GM18511 (cell line): ENCODE measurements around the gene TMEM35B.
"Not testable (repeated sequence)": the region's sequence is repeated elsewhere in the genome, so short reads cannot be mapped to it uniquely, and the experiment has no call there.

ENCODE experiments used
- ATAC-seq: cut with Tn5 transposase; IDR thresholded peaks from one replicate; pipeline ENCODE4 v1.9.1; 2021; ENCODE audit warnings: mild to moderate bottlenecking, moderate library complexity; ENCODE audit not compliant: unreplicated experiment

TMEM35B gene

GRCh38 chr1:34984793-34985608 lies at the start of gene TMEM35B:
TMEM35B (minus strand) TSS chr1:34985347; CDS start chr1:34985305, 42 bp downstream.
- ATAC-seq, result peak; percentile 79

GRCh38 chr1:35033346-35033745 lies 48.2 kb upstream of the TMEM35B start:
- no peak for ATAC-seq

DNA sequence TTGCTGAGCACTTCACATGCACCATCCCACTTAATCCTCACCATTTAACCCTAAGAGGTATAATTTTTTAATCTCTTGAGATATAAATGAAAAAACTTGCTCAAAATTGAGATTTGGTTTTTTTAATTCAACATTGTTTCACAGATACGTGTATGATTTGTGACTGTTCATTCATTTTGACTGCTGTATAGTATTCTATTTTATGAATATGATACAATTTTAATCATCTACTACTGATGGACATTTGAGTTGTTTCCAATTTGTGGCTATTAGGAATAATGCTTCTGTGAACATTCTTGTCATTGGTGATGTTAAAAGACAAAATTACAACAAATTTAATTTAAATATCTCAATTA lies 47.2 kb upstream of the TMEM35B start:
- ATAC-seq, result no peak

GRCh38 chr1:35030756-35031446 lies 45.8 kb upstream of the TMEM35B start:
- peak; percentile 40 for ATAC-seq

- ATAC-seq, result no peak
These were observed 45.2 kb upstream of the TMEM35B start for GRCh38 chr1:35030338-35030737.

GRCh38 chr1:35029761-35030160 lies 44.6 kb upstream of the TMEM35B start:
- ATAC-seq, result no peak

GRCh38 chr1:35016406-35016805 lies 31.3 kb upstream of the TMEM35B start:
- ATAC-seq, result no peak

GRCh38 chr1:35014486-35014885 lies 29.3 kb upstream of the TMEM35B start:
- ATAC-seq, result no peak

DNA sequence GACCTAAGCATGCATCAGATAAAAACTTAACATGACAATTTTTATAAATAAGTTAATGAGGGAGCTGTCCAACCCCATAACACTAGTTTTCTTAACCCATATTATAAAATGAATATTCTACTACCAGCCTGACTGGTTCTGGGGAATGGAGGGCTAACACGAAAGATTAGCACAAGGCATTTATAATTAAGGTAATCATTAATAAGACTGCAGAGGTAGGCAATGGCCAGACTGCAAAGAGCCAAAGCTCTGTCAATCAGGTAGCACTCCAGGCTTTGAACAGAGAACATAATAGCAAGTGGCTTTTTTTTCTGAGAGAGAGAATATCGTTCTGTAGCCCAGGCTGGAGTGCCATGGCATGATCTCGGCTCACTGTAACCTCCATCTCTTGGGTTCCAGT lies 20.6 kb upstream of the TMEM35B start:
- no peak for ATAC-seq

DNA sequence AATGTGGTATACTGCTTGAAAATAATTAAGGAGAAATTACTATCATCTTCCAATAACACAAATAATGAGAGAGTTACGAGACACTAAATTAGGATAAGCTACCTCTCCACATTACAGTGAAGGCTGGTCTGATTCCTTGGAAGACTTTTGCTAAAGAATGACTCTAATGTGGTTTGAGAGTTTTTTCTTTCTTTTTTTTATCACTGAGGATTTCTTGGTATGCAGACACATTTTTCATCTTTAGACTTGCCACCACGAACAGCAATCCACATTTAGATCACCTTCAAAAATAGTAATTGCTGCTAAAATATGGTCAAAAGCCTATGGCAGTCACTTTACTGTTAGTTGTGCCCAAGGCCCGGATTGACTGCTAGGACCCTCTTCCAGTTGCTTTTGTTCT lies 16.6 kb upstream of the TMEM35B start:
- ATAC-seq, result no peak

DNA sequence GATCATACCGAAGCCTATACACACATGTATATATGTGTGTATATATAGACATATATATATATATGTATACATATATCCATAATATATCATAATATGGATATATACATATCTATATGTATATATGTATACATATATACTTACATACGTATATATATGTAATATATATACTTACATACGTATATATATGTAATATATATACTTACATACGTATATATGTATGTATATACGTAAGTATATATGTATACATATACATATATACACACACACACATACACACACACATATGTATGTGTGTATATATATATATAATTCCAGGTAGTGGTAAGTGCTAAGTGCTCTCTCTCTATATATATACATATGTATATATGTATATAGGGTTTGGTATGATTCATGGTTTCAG lies 9.7 kb upstream of the TMEM35B start:
- no peak for ATAC-seq

DNA sequence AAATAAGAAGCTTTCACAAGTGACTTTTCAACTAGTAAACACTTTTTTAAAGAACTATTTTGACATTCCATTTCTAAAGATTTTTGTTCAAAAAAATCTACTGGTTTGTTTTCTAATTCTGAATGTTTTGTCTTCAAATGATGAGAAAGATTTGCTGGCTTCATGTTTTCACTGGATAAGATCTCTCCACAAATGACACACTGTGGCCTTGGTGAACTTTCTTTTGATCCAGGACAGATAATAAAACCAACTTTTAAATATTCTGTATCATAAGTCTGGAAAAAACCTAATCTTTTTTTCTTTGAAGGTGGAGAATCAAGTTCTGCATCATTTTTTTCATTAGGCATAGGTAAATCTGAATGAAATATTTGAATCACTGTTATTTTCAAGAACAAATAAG lies 3.4 kb upstream of the TMEM35B start:
- no peak for ATAC-seq

DNA sequence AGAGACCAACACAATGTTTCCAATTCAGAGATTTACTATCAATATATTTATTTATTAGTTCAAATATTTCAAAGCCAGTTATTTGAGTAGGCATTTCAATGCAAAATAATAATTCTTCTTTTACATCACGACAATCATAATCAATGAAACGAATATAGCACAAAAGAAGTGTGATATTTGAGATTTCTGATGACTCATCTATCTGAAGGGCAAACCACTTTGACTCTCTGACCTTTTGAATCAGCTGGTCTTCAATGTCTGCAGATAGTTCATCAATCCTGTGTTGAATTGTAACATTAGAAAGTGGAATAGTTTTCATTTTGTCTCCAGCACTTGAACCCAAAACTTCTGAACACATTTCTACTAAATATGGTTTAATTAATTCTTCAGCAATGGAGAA lies 3.0 kb upstream of the TMEM35B start:
- no peak for ATAC-seq

DNA sequence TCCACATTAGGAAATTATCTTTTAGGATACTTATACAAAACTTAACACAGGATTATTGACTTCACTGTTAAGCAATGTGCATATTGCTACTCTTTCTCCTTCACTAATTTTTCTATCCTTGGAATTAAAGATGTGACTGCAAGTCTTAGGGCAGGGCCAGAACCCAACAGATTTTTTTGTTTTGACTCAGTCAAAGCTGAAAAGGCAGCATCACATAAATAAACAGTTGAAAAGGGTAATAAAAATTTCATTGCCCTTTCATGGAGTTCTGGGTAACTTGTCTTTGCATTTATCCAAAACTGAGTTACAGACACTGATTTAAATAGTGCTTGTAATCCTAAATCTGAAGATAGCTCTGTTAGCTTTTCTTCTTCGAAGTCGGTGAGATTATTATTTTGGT lies 1.9 kb upstream of the TMEM35B start:
- no peak for ATAC-seq

GRCh38 chr1:34985609-34985904 lies 410 bp upstream of the TMEM35B start:
- not testable (repeated sequence) for ATAC-seq

DNA sequence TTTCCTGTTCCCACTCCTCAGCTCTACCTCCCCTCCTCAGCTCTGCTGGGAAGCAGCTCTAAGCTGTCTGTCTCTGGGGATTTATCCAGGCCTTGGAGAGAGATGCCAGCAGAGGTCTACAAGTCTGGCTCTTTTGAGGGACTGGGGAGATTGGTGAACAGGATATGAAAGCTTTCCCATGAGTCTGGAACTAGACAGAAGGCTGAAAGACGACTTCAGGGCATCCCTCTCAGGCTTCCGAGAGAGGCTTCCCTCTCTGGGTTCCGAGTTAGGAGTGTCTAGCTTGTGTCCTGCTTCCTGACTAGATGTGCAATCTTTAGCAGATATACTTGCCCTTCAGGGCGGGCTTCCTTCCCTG lies 733 bp downstream of the TMEM35B start:
- ATAC-seq, result peak; percentile 9

GRCh38 chr1:34983700-34984355 lies 1.3 kb downstream of the TMEM35B start:
- no peak for ATAC-seq

- ATAC-seq, result no peak
These were observed 2.2 kb downstream of the TMEM35B start for GRCh38 chr1:34982820-34983376.

- ATAC-seq, result no peak
These were observed 4.4 kb downstream of the TMEM35B start for GRCh38 chr1:34980715-34981114.

- ATAC-seq, result no peak
These were observed 6.2 kb downstream of the TMEM35B start for GRCh38 chr1:34978921-34979320.

DNA sequence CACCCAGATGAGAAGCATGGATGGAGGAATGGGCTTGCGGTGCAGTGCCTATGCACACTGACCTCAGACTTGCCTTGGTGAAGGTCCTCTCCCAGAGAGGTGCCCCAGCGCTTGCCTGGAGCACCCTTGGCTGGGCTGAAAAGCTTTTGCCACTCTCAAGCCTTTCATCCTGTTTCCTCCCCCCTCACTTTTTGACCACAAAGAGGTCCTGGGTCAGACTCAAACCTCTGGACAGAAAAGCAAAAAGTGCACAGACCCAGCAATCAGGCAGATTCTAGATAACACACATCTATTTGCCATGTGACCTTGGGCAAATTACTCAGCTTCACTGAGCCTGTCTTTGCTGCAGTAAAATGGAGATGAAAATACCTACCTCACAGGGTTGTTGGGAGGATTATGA lies 7.3 kb downstream of the TMEM35B start:
- no peak for ATAC-seq

GRCh38 chr1:34977210-34977471 lies 8.0 kb downstream of the TMEM35B start:
- ATAC-seq, result no peak
